ENCODE data around the gene PHC2. TPM values are rescaled to one million over a fixed set of nuclear protein-coding genes. Genes with fewer than 3 reads are reported as not detected.

The PHC2 gene
- total RNA-seq, 1 experiment from 2014 or later, result 9.4 TPM

- no peak for DNase-seq
- Histone ChIP-seq H3K79me1 (ENCODE audit: insufficient read depth, low read depth, low read length, poor library complexity, severe bottlenecking) (no peaks in the 10 kb centered on the region), H3K27me3 (ENCODE audit: insufficient read depth, low read length) (no peaks in the 10 kb centered on the region; the same call in 1 of the 2 replicates), H4K91ac (ENCODE audit: insufficient read length, low read depth, low read length) (no peak overlapping the region), H2BK15ac (ENCODE audit: low read depth, low read length) (no peak overlapping the region), H3K4me2 (ENCODE audit: insufficient read depth, insufficient read length, low read length) (no peak overlapping the region), H2BK20ac (ENCODE audit: low read depth, low read length, poor library complexity, severe bottlenecking) (no peak overlapping the region), H3T11ph (ENCODE audit: low read length) (no peak overlapping the region), H3K27ac (ENCODE audit: insufficient read length, low read depth, low read length) (no peak overlapping the region), H3K18ac (ENCODE audit: insufficient read length, low read depth, low read length) (no peak overlapping the region), H3K9ac (ENCODE audit: extremely low read depth, insufficient read length, low read length) (no peak overlapping the region), H3K23ac (ENCODE audit: insufficient read length, low read depth, low read length) (no peak overlapping the region), H3K79me2 (ENCODE audit: insufficient read depth, low read length) (no peaks in the 10 kb centered on the region), H3K23me2 (ENCODE audit: insufficient read length, low read depth, low read length, poor library complexity, severe bottlenecking) (no peaks in the 10 kb centered on the region), H3K56ac (ENCODE audit: insufficient read length, low read depth, low read length) (no peak overlapping the region), H2AK5ac (ENCODE audit: insufficient read length, low read length) (no peak overlapping the region), H2BK12ac (ENCODE audit: insufficient read length, low read depth, low read length) (no peak overlapping the region), H3K4me1 (ENCODE audit: insufficient read depth, low read length) (peaks cover 18% of the 10 kb centered on the region; the same call in 1 of the 2 replicates), H2BK5ac (ENCODE audit: insufficient read length, low read length) (no peak overlapping the region), H3K9me3 (ENCODE audit: control insufficient read depth, low read depth, low read length) (no peaks in the 10 kb centered on the region), H2AFZ (ENCODE audit: low read length) (no peak overlapping the region), H4K8ac (replicated peaks; ENCODE audit: insufficient read length, low read depth, low read length) (no peak overlapping the region), H2BK120ac (ENCODE audit: low read depth, low read length, poor library complexity, severe bottlenecking) (no peak overlapping the region), H4K20me1 (ENCODE audit: control insufficient read depth, insufficient read depth, insufficient read length) (no peaks in the 10 kb centered on the region), H3K4ac (ENCODE audit: low read depth, low read length) (no peak overlapping the region), H3K14ac (ENCODE audit: insufficient read depth, low read length) (no peak overlapping the region), H4K5ac (ENCODE audit: insufficient read length, low read depth, low read length) (no peak overlapping the region)
- TF ChIP-seq CTCF (conservative IDR thresholded peaks at IDR 0.05), result no peak
- WGBS (ENCODE audit: extremely low coverage, insufficient read length, low lambda C conversion rate), result no CpG with 5 or more reads among the region's 1 CpG
- Mint-ChIP-seq H3K4me1 (peaks cover 43 to 50% of the 10 kb centered on the region in 2 experiments), H3K36me3 (ENCODE audit: insufficient read depth in 1 of 3, low read depth in 3 of 3) (peaks cover 0 to 5% (median 0%) of the 10 kb centered on the region in 3 experiments; a peak in 3 of 7 replicates), H3K9me3 (no peaks in the 10 kb centered on the region; a peak in 1 of 5 replicates), H3K27me3 (ENCODE audit: low read depth) (peaks cover 60% of the 10 kb centered on the region), H3K27ac (no peak overlapping the region), H3K4me3 (no peak overlapping the region)
Measured at GRCh38 chr1:33360367-33360766, 70.5 kb downstream of the PHC2 start.

Data from H9 (cell line).